ENCODE results near the gene ZNF425. TPM values are rescaled to one million over a fixed set of nuclear protein-coding genes. Genes with fewer than 3 reads are reported as not detected.
A peak's percentile ranks its signal among the peaks of the same experiment; 100 is the strongest.
"Not testable (repeated sequence)": the region's sequence is repeated elsewhere in the genome, so short reads cannot be mapped to it uniquely, and the experiment has no call there.

The ZNF425 gene
- total RNA-seq, 1 donor from 2014 or later, result 2.4 TPM

GRCh38 chr7:149074116-149074885, 51.8 kb downstream of the ZNF425 start:
- DNase-seq, result no peak

GRCh38 chr7:149072438-149072775, 53.7 kb downstream of the ZNF425 start:
- no peak for DNase-seq

GRCh38 chr7:149071641-149072437, 54.3 kb downstream of the ZNF425 start:
- DNase-seq, result no peak

- DNase-seq, result no peak
Measured at GRCh38 chr7:149071182-149071635, 54.9 kb downstream of the ZNF425 start.

- DNase-seq, result no peak
Measured at GRCh38 chr7:149070372-149071125, 55.6 kb downstream of the ZNF425 start.

GRCh38 chr7:149067869-149068268, 58.3 kb downstream of the ZNF425 start:
- no peak for DNase-seq

- no peak for DNase-seq
Measured at GRCh38 chr7:149063476-149063875, 62.6 kb downstream of the ZNF425 start.

GRCh38 chr7:149062217-149062899, 63.8 kb downstream of the ZNF425 start:
- DNase-seq, result not testable (repeated sequence)

- peak; percentile 52 for DNase-seq
Measured at GRCh38 chr7:149060156-149060555, 66.0 kb downstream of the ZNF425 start.

GRCh38 chr7:149053885-149054284, 72.2 kb downstream of the ZNF425 start:
- DNase-seq, result no peak

GRCh38 chr7:149053384-149053783, 72.7 kb downstream of the ZNF425 start:
- no peak for DNase-seq

Small RNA genes within 50 kb of the gene (small RNA-seq; reads per million reads assigned to genes)
- gene COX6B1P1 (ENCODE audit: low replicate concordance) (not detected), gene RN7SL521P (ENCODE audit: low replicate concordance) (0.24 reads per million, percentile 10 among the genes with 10 or more reads in this experiment)

Other genes with a start within 250 kb of the ZNF425 start
- 19.2 TPM for gene EZH2, start 242.0 kb downstream of the ZNF425 start, total RNA-seq
- 72.3 TPM for gene PDIA4, start 97.8 kb downstream of the ZNF425 start, total RNA-seq
- 6.6 TPM for gene ZNF786, start 35.6 kb downstream of the ZNF425 start, total RNA-seq
- 10.8 TPM for gene ZNF398, start 21.1 kb upstream of the ZNF425 start, total RNA-seq
- 17.8 TPM for gene ZNF282, start 69.2 kb upstream of the ZNF425 start, total RNA-seq
- gene ZNF212, start 113.3 kb upstream of the ZNF425 start, total RNA-seq, result 6.6 TPM
- gene ZNF783, start 135.9 kb upstream of the ZNF425 start, total RNA-seq, result 10.2 TPM